WTC11 (cell line): ENCODE results near the gene STAG1. TPM values are rescaled to one million over a fixed set of nuclear protein-coding genes. Genes with fewer than 3 reads are reported as not detected.
A peak's percentile ranks its signal among the peaks of the same experiment; 100 is the strongest.

ENCODE experiments used
- ATF1 ChIP-seq: sonication (generic); formaldehyde crosslinking; IDR thresholded peaks from 2 replicates; pipeline ENCODE4 v1.8.1; 2023; ENCODE audit warnings: mild to moderate bottlenecking, moderate library complexity, missing genetic modification reagents
- CBFB ChIP-seq: sonication (generic); formaldehyde crosslinking; IDR thresholded peaks from 2 replicates; pipeline ENCODE4 v1.8.1; 2022; ENCODE audit warnings: mild to moderate bottlenecking, low read depth, missing genetic modification reagents
- CREM ChIP-seq: sonication (generic); formaldehyde crosslinking; IDR thresholded peaks from 2 replicates; pipeline ENCODE4 v1.8.1; 2022; ENCODE audit warnings: mild to moderate bottlenecking, missing genetic modification reagents, moderate library complexity
- ELF4 ChIP-seq: sonication (generic); formaldehyde crosslinking; IDR thresholded peaks from 2 replicates; pipeline ENCODE4 v1.8.1; 2022; ENCODE audit warnings: low read depth, mild to moderate bottlenecking, moderate library complexity, missing genetic modification reagents
- ERG ChIP-seq: fragments of 250-450 bp; sonication (Bioruptor Pico); IDR thresholded peaks from 2 replicates; pipeline ENCODE4 v1.8.0; 2021; ENCODE audit warnings: mild to moderate bottlenecking
- FOXP1 ChIP-seq: sonication (generic); formaldehyde crosslinking; IDR thresholded peaks from 2 replicates; pipeline ENCODE4 v1.8.0; 2022; ENCODE audit warnings: missing genetic modification reagents, mild to moderate bottlenecking, moderate library complexity, borderline replicate concordance
- FOXP4 ChIP-seq: sonication (generic); formaldehyde crosslinking; IDR thresholded peaks from 2 replicates; pipeline ENCODE4 v1.8.0; 2022; ENCODE audit warnings: mild to moderate bottlenecking, missing genetic modification reagents
- MYBL2 ChIP-seq: sonication (generic); formaldehyde crosslinking; IDR thresholded peaks from 2 replicates; pipeline ENCODE4 v1.8.1; 2023; ENCODE audit warnings: mild to moderate bottlenecking, moderate library complexity, missing genetic modification reagents
- NFE2L1 ChIP-seq: sonication (generic); formaldehyde crosslinking; IDR thresholded peaks from 2 replicates; pipeline ENCODE4 v1.8.1; 2023; ENCODE audit warnings: missing genetic modification reagents
- NR3C1 ChIP-seq: sonication (generic); formaldehyde crosslinking; conservative IDR thresholded peaks from 2 replicates; pipeline ENCODE4 v1.8.1; 2023; ENCODE audit warnings: low read depth, mild to moderate bottlenecking, missing genetic modification reagents
- PRDM15 ChIP-seq: sonication (generic); formaldehyde crosslinking; IDR thresholded peaks from 2 replicates; pipeline ENCODE4 v1.8.0; 2022; ENCODE audit warnings: missing genetic modification reagents
- SOX15 ChIP-seq: fragments of 250-450 bp; sonication (Bioruptor Pico); IDR thresholded peaks from 2 replicates; pipeline ENCODE4 v1.9.0; 2021; ENCODE audit warnings: mild to moderate bottlenecking
- TEAD1 ChIP-seq: sonication (generic); formaldehyde crosslinking; IDR thresholded peaks from 2 replicates; pipeline ENCODE4 v1.8.0; 2022; ENCODE audit warnings: mild to moderate bottlenecking, missing genetic modification reagents
- TEAD4 ChIP-seq: sonication (generic); formaldehyde crosslinking; IDR thresholded peaks from 2 replicates; pipeline ENCODE4 v1.8.0; 2022; ENCODE audit warnings: mild to moderate bottlenecking, missing genetic modification reagents
- TP53 ChIP-seq: sonication (generic); formaldehyde crosslinking; IDR thresholded peaks from 2 replicates; pipeline ENCODE4 v1.8.1; 2023; ENCODE audit warnings: mild to moderate bottlenecking, missing genetic modification reagents
- USF1 ChIP-seq: sonication (generic); formaldehyde crosslinking; IDR thresholded peaks from 2 replicates; pipeline ENCODE4 v1.8.0; 2022; ENCODE audit warnings: mild to moderate bottlenecking, missing genetic modification reagents
- USF2 ChIP-seq: sonication (generic); formaldehyde crosslinking; IDR thresholded peaks from 2 replicates; pipeline ENCODE4 v1.8.1; 2023; ENCODE audit warnings: mild to moderate bottlenecking, missing genetic modification reagents, moderate library complexity
- ZMAT4 ChIP-seq: fragments of 250-450 bp; sonication (Bioruptor Pico); IDR thresholded peaks from 2 replicates; pipeline ENCODE4 v1.9.0; 2021; ENCODE audit warnings: mild to moderate bottlenecking
- ZNF219 ChIP-seq: sonication (generic); formaldehyde crosslinking; IDR thresholded peaks from 2 replicates; pipeline ENCODE4 v1.8.0; 2023; ENCODE audit warnings: missing genetic modification reagents, mild to moderate bottlenecking, borderline replicate concordance
- total RNA-seq: library from RNA; stranded (reverse); gene quantifications from 3 replicates; pipeline ENCODE4 v1.2.3, GENCODE V29; 2021

STAG1 gene
- total RNA-seq, 1 experiment from 2014 or later: 20.7 TPM

- TF ChIP-seq ERG (peak; percentile 66; the same call in 1 of the 2 replicates), TEAD4 (no peak), ZNF219 (no peak), CBFB (CRISPR knock-in tag) (peak; percentile 93; the same call in 1 of the 2 replicates), NFE2L1 (CRISPR knock-in tag) (peak; percentile 92; the same call in 1 of the 2 replicates), ATF1 (0 out of 2 replicates have a peak, but pooled peaks have one; percentile 13), TP53 (CRISPR knock-in tag) (peak; percentile 94), FOXP4 (CRISPR knock-in tag) (peak; percentile 83; the same call in 1 of the 2 replicates), MYBL2 (CRISPR knock-in tag) (peak; percentile 96), ZMAT4 (no peak), CREM (CRISPR knock-in tag) (peak; percentile 63; the same call in 1 of the 2 replicates), FOXP1 (CRISPR knock-in tag) (peak; percentile 85; the same call in 1 of the 2 replicates), USF2 (CRISPR knock-in tag) (peak; percentile 59), SOX15 (CRISPR knock-in tag) (no peak), ELF4 (CRISPR knock-in tag) (no peak), TEAD1 (CRISPR knock-in tag) (peak; percentile 60; the same call in 1 of the 2 replicates), PRDM15 (CRISPR knock-in tag) (peak; percentile 41; the same call in 1 of the 2 replicates), NR3C1 (CRISPR knock-in tag) (0 out of 2 replicates have a peak, but pooled peaks have one; percentile 70), USF1 (CRISPR knock-in tag) (peak; percentile 28; the same call in 1 of the 2 replicates)
- TF ChIP-seq, all 79 proteins: peak for 39
These were observed 496 bp upstream of the STAG1 start (continued) for GRCh38 chr3:136752422-136753325.
